Astrocyte (in vitro differentiated cells and primary cell): ENCODE results near the gene BSN. TPM values are rescaled to one million over a fixed set of nuclear protein-coding genes. Genes with fewer than 3 reads are reported as not detected.

Source experiments
- DNase-seq: peaks from one replicate; pipeline ENCODE4 v3.0.0-alpha.2; 2010; ENCODE audit warnings: low read depth
- FAIRE-seq: peaks from 2 replicates; lab custom pipeline; 2011; peaks lifted over from hg19 to GRCh38; lab: Jason Lieb, UNC
- H2AFZ ChIP-seq: 2 replicates; pipeline ENCODE4 v1.6.0; 2012; ENCODE audit warnings: low read depth, low read length, inconsistent platforms
- H3K27ac ChIP-seq: 2 replicates; pipeline ENCODE4 v1.5.1; 2011; ENCODE audit warnings: low read depth, low read length, inconsistent platforms
- H3K27me3 ChIP-seq: 2 replicates; pipeline ENCODE4 v1.6.0; 2011; ENCODE audit warnings: low read length, inconsistent platforms; ENCODE audit not compliant: insufficient read depth
- H3K36me3 ChIP-seq: 2 replicates; pipeline ENCODE4 v1.5.1; 2011; ENCODE audit warnings: low read length, inconsistent platforms; ENCODE audit not compliant: insufficient read depth
- H3K4me1 ChIP-seq: 2 replicates; pipeline ENCODE4 v1.5.1; 2011; ENCODE audit warnings: low read length, inconsistent platforms; ENCODE audit not compliant: insufficient read depth
- H3K4me2 ChIP-seq: 2 replicates; pipeline ENCODE4 v1.6.0; 2012; ENCODE audit warnings: low read length, inconsistent platforms
- H3K4me3 ChIP-seq: 2 replicates; pipeline ENCODE4 v1.5.1; 2011; ENCODE audit warnings: low read depth, mild to moderate bottlenecking, low read length, inconsistent platforms; ENCODE audit not compliant: insufficient read depth
- H3K79me2 ChIP-seq: 2 replicates; pipeline ENCODE4 v1.6.0; 2012; ENCODE audit warnings: mild to moderate bottlenecking, low read length, inconsistent platforms; ENCODE audit not compliant: insufficient read depth
- H3K9ac ChIP-seq: 2 replicates; pipeline ENCODE4 v1.6.0; 2012; ENCODE audit warnings: mild to moderate bottlenecking, low read length, inconsistent platforms
- H3K9me3 ChIP-seq: 2 replicates; pipeline ENCODE4 v1.5.1; 2012; ENCODE audit warnings: low read depth, mild to moderate bottlenecking, low read length, inconsistent platforms; ENCODE audit not compliant: insufficient read depth
- H4K20me1 ChIP-seq: 2 replicates; pipeline ENCODE4 v1.6.0; 2012; ENCODE audit warnings: low read length, inconsistent platforms; ENCODE audit not compliant: insufficient read depth
- H3K27ac Mint-ChIP-seq: one replicate; pipeline ENCODE4 v1.8.0; 2021; ENCODE audit warnings: mild to moderate bottlenecking, mixed read lengths; ENCODE audit not compliant: unreplicated experiment
- H3K27me3 Mint-ChIP-seq: one replicate; pipeline ENCODE4 v1.8.0; 2021; ENCODE audit warnings: low read depth, mixed read lengths; ENCODE audit not compliant: unreplicated experiment
- H3K36me3 Mint-ChIP-seq: one replicate; pipeline ENCODE4 v1.8.0; 2021; ENCODE audit warnings: low read depth, mixed read lengths; ENCODE audit not compliant: unreplicated experiment
- H3K4me1 Mint-ChIP-seq: one replicate; pipeline ENCODE4 v1.8.0; 2021; ENCODE audit warnings: low read depth, mixed read lengths; ENCODE audit not compliant: unreplicated experiment
- H3K4me3 Mint-ChIP-seq: one replicate; pipeline ENCODE4 v1.8.0; 2021; ENCODE audit warnings: mild to moderate bottlenecking, moderate library complexity, mixed read lengths; ENCODE audit not compliant: unreplicated experiment
- H3K9me3 Mint-ChIP-seq: one replicate; pipeline ENCODE4 v1.8.0; 2021; ENCODE audit warnings: mild to moderate bottlenecking, mixed read lengths; ENCODE audit not compliant: unreplicated experiment
- EZH2 ChIP-seq: IDR thresholded peaks from 2 replicates; pipeline ENCODE4 v1.6.1; 2012; ENCODE audit warnings: mild to moderate bottlenecking, low read length, inconsistent platforms; ENCODE audit not compliant: insufficient read depth
- total RNA-seq: library from RNA; stranded (reverse); gene quantifications from 2 replicates; pipeline ENCODE4 v1.2.1, GENCODE V29; 2021
- TF ChIP-seq, protein P1 (sequence below): IDR thresholded peaks from 2 replicates; pipeline ENCODE4 v1.5.1; 2011; ENCODE audit warnings: low read depth, mild to moderate bottlenecking, inconsistent platforms, low read length, moderate library complexity; ENCODE audit not compliant: insufficient read depth

The BSN gene
- total RNA-seq, 1 donor from 2014 or later: 0.86 TPM

DNA sequence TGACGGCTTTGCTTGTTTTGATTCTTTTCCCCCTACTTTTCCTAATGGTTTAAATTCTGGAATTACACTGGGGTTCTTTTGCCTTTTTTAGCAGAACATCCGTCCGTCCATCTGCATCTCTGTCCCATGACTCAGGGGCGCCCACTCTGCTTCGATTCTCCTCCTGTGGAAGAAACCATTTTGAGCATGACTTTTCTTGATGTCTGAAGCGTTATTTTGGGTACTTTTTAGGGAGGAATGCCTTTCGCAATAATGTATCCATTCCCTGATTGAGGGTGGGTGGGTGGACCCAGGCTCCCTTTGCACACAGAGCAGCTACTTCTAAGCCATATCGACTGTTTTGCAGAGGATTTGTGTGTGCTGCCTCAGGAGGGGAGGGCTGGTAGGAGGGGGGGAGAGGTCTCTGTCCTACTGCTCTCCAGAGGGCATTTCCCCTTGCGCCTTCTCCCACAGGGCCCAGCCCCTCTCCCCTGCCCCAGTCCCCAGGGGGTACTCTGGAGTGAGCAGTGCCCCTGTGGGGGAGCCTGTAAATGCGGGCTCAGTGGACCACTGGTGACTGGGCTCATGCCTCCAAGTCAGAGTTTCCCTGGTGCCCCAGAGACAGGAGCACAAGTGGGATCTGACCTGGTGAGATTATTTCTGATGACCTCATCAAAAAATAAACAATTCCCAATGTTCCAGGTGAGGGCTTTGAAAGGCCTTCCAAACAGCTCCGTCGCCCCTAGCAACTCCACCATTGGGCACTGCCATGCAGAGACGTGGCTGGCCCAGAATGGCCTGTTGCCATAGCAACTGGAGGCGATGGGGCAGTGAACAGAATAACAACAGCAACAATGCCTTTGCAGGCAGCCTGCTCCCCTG is 19.5 kb upstream of the BSN start:
- Histone ChIP-seq H3K4me3 (no peak overlapping the region), H3K4me1 (no peaks in the 10 kb centered on the region), H3K9ac (peak overlapping the region; percentile 24), H4K20me1 (peaks cover 3% of the 10 kb centered on the region), H3K4me2 (peak overlapping the region; percentile 8), H3K27me3 (no peaks in the 10 kb centered on the region), H3K27ac (no peak overlapping the region), H3K79me2 (no peaks in the 10 kb centered on the region), H3K9me3 (no peaks in the 10 kb centered on the region), H3K36me3 (peaks cover 2% of the 10 kb centered on the region), H2AFZ (no peak overlapping the region)
- Mint-ChIP-seq H3K27ac (no peak overlapping the region), H3K27me3 (no peaks in the 10 kb centered on the region), H3K36me3 (peaks cover 19% of the 10 kb centered on the region), H3K4me3 (no peak overlapping the region), H3K9me3 (no peaks in the 10 kb centered on the region), H3K4me1 (peaks cover 6% of the 10 kb centered on the region)
- DNase-seq: peak; percentile 25
- TF ChIP-seq EZH2: no peak
- TF ChIP-seq, protein P1, sequence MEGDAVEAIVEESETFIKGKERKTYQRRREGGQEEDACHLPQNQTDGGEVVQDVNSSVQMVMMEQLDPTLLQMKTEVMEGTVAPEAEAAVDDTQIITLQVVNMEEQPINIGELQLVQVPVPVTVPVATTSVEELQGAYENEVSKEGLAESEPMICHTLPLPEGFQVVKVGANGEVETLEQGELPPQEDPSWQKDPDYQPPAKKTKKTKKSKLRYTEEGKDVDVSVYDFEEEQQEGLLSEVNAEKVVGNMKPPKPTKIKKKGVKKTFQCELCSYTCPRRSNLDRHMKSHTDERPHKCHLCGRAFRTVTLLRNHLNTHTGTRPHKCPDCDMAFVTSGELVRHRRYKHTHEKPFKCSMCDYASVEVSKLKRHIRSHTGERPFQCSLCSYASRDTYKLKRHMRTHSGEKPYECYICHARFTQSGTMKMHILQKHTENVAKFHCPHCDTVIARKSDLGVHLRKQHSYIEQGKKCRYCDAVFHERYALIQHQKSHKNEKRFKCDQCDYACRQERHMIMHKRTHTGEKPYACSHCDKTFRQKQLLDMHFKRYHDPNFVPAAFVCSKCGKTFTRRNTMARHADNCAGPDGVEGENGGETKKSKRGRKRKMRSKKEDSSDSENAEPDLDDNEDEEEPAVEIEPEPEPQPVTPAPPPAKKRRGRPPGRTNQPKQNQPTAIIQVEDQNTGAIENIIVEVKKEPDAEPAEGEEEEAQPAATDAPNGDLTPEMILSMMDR: no peak
- no peak for FAIRE-seq

DNA sequence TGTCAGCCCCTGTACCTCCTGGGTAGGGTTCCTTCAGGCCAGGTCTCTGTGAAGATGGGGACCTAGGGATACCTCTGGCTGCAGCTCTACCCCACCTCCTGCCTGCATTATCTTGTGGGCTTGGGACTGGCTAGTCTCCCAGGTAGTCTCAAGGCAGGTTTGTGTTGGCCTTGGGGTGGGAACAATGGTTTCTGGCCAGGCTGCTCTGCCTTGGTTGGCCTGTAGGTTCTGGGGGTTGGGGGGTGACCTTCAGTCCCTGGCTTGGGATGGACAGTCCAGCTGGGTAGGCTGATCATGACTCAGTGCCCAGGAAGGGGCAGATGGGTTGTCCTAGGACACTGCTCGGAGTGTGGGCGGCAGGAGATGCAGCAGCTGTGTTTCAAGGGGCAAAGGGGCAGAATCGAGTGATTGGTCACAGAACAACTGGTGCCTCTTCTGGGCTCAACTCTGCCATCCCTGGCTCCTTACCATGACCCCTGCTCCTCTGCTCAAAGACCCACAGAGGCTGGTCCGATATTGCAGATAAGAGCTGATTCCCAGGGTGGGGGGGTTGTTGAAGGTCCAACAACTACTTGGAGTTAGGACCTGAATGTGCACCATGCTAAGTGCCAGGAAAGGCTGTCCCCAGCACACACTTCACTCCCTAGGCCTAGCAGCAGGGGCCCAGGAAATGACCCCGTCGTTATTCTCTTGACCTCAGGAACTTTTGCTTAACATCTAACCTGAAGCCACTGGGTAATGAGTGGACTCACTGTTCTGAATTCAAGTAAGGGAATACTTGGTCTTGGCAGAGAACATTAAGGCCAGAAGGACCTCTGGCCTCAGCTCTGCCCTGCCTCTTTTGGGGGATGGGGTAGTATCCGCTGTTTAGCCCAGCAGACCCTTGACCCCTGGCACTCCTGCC is 18.1 kb upstream of the BSN start:
- H3K27ac Mint-ChIP-seq: no peak overlapping the region
- Histone ChIP-seq H3K4me3 (no peak overlapping the region), H3K27ac (no peak overlapping the region), H3K4me1 (peaks cover 5% of the 10 kb centered on the region), H3K27me3 (no peaks in the 10 kb centered on the region), H3K4me2 (no peak overlapping the region), H4K20me1 (peaks cover 3% of the 10 kb centered on the region), H3K36me3 (peaks cover 2% of the 10 kb centered on the region), H3K79me2 (no peaks in the 10 kb centered on the region), H3K9me3 (no peaks in the 10 kb centered on the region), H3K9ac (no peak overlapping the region), H2AFZ (no peak overlapping the region)
- H3K27me3 Mint-ChIP-seq: no peaks in the 10 kb centered on the region
- H3K36me3 Mint-ChIP-seq: peaks cover 9% of the 10 kb centered on the region
- DNase-seq (no peak), FAIRE-seq (no peak)
- TF ChIP-seq, protein P1: no peak
- TF ChIP-seq EZH2: no peak
- H3K4me3 Mint-ChIP-seq: no peak overlapping the region
- peaks cover 6% of the 10 kb centered on the region for H3K4me1 Mint-ChIP-seq
- no peaks in the 10 kb centered on the region for H3K9me3 Mint-ChIP-seq
